PC-9 (cell line): Measurements from ENCODE around the gene RND3.

Source experiments
- CTCF ChIP-seq: fragments of 200-600 bp; sonication (generic); conservative IDR thresholded peaks from 2 replicates; pipeline ENCODE4 v1.6.1; 2017; ENCODE audit warnings: mixed run types, antibody characterized with exemption, mild to moderate bottlenecking, moderate library complexity
- EZH2 ChIP-seq: fragments of 200-600 bp; sonication (generic); IDR thresholded peaks from 2 replicates; pipeline ENCODE4 v1.8.0; 2017; ENCODE audit warnings: antibody characterized with exemption, low read depth

GRCh38 chr2:150425121-150425955, 62.1 kb downstream of the RND3 start:
- TF ChIP-seq CTCF (no peak), EZH2 (no peak)
